T-helper 2 cell treated with Interferon-gamma antibody and Interleukin-4, amounts not matched to agents 5 μg/mL and 100 μg/mL, for 36 hours (primary cell): Measurements from ENCODE around the gene COL27A1.
A peak's percentile ranks its signal among the peaks of the same experiment; 100 is the strongest.
"Not testable (repeated sequence)": the region's sequence is repeated elsewhere in the genome, so short reads cannot be mapped to it uniquely, and the experiment has no call there.

ENCODE experiments used
- DNase-seq: peaks from one replicate; pipeline ENCODE4 v3.0.0; 2021; ENCODE audit warnings: low spot score
- H3K27ac Mint-ChIP-seq: one replicate; pipeline ENCODE4 v1.8.0; 2021; ENCODE audit warnings: mild to moderate bottlenecking, mixed read lengths
- H3K27me3 Mint-ChIP-seq: one replicate; pipeline ENCODE4 v1.8.0; 2021; ENCODE audit warnings: low read depth, mixed read lengths
- H3K36me3 Mint-ChIP-seq: one replicate; pipeline ENCODE4 v1.8.0; 2021; ENCODE audit warnings: low read depth, mixed read lengths
- H3K4me1 Mint-ChIP-seq: one replicate; pipeline ENCODE4 v1.8.0; 2021; ENCODE audit warnings: low read depth, mixed read lengths
- H3K4me3 Mint-ChIP-seq: one replicate; pipeline ENCODE4 v1.8.0; 2022; ENCODE audit warnings: mild to moderate bottlenecking, moderate library complexity, mixed read lengths
- H3K9me3 Mint-ChIP-seq: one replicate; pipeline ENCODE4 v1.8.0; 2021; ENCODE audit warnings: mixed read lengths

Gene COL27A1

DNA sequence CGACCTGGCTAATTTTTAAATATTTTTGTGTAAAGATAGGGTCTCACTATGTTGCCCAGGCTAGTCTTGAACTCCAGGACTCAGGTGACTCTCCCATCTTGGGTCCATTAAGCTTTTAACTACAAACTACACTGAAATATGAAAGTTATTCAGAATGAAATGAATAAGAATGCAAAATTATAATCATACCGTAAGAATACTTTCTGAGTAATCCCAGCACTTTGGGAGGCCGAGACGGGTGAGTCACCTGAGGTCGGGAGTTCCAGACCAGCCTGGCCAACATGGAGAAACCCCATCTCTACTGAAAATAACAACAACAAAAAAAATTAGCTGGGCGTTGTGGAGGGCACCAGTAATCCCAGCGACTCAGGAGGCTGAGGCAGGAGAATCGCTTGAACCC lies 166.4 kb downstream of the COL27A1 start:
- DNase-seq, result peak; percentile 30
- Mint-ChIP-seq H3K9me3 (no peaks in the 10 kb centered on the region), H3K4me3 (no peak overlapping the region), H3K4me1 (peaks cover 5% of the 10 kb centered on the region), H3K27me3 (no peaks in the 10 kb centered on the region), H3K27ac (no peak overlapping the region), H3K36me3 (no peaks in the 10 kb centered on the region)

- not testable (repeated sequence) for H3K27ac Mint-ChIP-seq, DNase-seq, H3K27me3 Mint-ChIP-seq, H3K9me3 Mint-ChIP-seq, H3K4me1 Mint-ChIP-seq, H3K4me3 Mint-ChIP-seq, H3K36me3 Mint-ChIP-seq
These were observed 167.0 kb downstream of the COL27A1 start for GRCh38 chr9:114322160-114322818.

DNA sequence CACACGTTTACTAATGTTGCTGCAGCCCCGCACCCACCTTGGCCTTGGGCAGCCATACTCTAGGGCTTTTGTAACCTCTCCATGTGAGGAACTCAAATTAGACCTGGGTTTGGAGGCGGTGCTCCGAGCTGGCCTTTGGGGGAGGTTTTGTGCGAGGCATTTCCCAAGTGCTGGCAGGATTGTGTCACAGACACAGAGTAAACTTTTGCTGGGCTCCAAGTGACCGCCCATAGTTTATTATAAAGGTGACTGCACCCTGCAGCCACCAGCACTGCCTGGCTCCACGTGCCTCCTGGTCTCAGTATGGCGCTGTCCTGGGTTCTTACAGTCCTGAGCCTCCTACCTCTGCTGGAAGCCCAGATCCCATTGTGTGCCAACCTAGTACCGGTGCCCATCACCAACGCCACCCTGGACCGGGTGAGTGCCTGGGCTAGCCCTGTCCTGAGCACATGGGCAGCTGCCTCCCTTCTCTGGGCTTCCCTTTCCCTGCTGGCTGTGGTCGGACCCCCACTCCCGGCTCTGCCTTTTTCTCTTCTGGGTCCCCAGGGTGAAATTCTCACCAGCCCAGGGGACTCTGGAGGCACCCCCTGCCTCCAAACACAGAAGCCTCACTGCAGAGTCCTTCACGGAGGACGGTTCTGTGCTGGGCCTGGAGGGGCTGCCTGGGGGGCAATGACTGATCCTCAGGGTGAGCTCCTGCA lies 167.6 kb downstream of the COL27A1 start, which contains the start of gene ORM1:
Gene ORM1 (plus strand): TSS at position 268 of the 701 bp plus-strand sequence. CDS start 36 bp downstream, at position 304.
- H3K27me3 Mint-ChIP-seq, DNase-seq, H3K9me3 Mint-ChIP-seq, H3K4me3 Mint-ChIP-seq, H3K4me1 Mint-ChIP-seq, H3K27ac Mint-ChIP-seq, H3K36me3 Mint-ChIP-seq: not testable (repeated sequence)

GRCh38 chr9:114323849-114324248 lies 168.5 kb downstream of the COL27A1 start:
- H3K27ac Mint-ChIP-seq, H3K36me3 Mint-ChIP-seq, DNase-seq, H3K27me3 Mint-ChIP-seq, H3K4me1 Mint-ChIP-seq, H3K9me3 Mint-ChIP-seq, H3K4me3 Mint-ChIP-seq: not testable (repeated sequence)

- H3K36me3 Mint-ChIP-seq, result no peaks in the 10 kb centered on the region
- no peaks in the 10 kb centered on the region for H3K4me1 Mint-ChIP-seq
- no peak for DNase-seq
- no peak overlapping the region for H3K4me3 Mint-ChIP-seq
- no peaks in the 10 kb centered on the region for H3K27me3 Mint-ChIP-seq
- no peak overlapping the region for H3K27ac Mint-ChIP-seq
- no peaks in the 10 kb centered on the region for H3K9me3 Mint-ChIP-seq
These were observed 169.2 kb downstream of the COL27A1 start for GRCh38 chr9:114324492-114324891.

DNA sequence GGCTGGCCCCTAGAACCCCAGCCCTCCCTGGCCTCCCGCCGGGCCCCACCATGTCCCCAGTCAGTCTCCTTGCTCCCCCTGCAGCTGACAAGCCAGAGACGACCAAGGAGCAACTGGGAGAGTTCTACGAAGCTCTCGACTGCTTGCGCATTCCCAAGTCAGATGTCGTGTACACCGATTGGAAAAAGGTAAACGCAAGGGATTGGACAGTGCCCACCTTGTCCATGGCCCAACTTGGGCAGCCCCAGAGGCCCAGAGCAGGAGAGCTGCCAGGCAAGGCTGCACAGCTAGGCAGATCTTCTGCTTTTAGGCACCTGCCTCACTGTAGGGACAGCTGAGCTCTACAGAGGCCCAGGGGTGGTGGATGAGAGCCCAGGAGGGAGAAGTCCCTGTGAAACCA lies 169.6 kb downstream of the COL27A1 start:
- H3K27me3 Mint-ChIP-seq, DNase-seq, H3K36me3 Mint-ChIP-seq, H3K27ac Mint-ChIP-seq, H3K9me3 Mint-ChIP-seq, H3K4me3 Mint-ChIP-seq, H3K4me1 Mint-ChIP-seq: not testable (repeated sequence)

DNA sequence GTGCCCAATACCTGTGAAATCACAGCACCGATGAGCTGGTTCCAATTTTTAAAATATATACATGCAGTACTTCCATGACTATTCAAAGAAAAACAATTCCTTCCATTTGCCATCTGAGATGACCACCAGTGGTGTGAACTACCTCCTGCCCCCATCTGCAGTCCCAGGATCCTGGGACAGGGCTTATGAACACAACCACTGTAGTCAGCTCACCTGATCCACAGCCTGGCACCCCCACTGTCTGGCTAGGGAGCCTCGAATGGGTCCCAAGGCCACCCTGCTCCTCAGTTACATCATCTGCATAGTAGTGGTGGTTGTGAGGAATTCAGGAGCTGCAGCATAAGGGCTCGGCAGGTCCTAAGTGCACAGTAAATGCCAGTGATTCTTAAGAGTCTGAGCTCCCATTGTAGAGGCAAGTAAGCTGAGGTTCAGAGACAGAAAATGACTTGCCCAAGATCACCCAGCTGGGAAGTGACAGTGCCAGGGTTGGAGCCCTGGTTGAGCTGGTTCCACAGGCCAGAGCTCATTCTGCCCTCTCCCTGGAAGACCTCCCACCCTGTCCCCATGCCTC lies 170.4 kb downstream of the COL27A1 start:
- not testable (repeated sequence) for H3K4me1 Mint-ChIP-seq, H3K36me3 Mint-ChIP-seq, H3K27ac Mint-ChIP-seq, DNase-seq, H3K9me3 Mint-ChIP-seq, H3K4me3 Mint-ChIP-seq, H3K27me3 Mint-ChIP-seq

GRCh38 chr9:114327749-114328148 lies 172.4 kb downstream of the COL27A1 start:
- Mint-ChIP-seq H3K9me3 (no peaks in the 10 kb centered on the region), H3K4me1 (peaks cover 2% of the 10 kb centered on the region), H3K36me3 (no peaks in the 10 kb centered on the region), H3K27me3 (no peaks in the 10 kb centered on the region), H3K4me3 (no peak overlapping the region), H3K27ac (no peak overlapping the region)
- no peak for DNase-seq

- H3K27me3 Mint-ChIP-seq, H3K36me3 Mint-ChIP-seq, DNase-seq, H3K4me1 Mint-ChIP-seq, H3K27ac Mint-ChIP-seq, H3K4me3 Mint-ChIP-seq, H3K9me3 Mint-ChIP-seq: not testable (repeated sequence)
These were observed 173.1 kb downstream of the COL27A1 start for GRCh38 chr9:114328357-114328820.

DNA sequence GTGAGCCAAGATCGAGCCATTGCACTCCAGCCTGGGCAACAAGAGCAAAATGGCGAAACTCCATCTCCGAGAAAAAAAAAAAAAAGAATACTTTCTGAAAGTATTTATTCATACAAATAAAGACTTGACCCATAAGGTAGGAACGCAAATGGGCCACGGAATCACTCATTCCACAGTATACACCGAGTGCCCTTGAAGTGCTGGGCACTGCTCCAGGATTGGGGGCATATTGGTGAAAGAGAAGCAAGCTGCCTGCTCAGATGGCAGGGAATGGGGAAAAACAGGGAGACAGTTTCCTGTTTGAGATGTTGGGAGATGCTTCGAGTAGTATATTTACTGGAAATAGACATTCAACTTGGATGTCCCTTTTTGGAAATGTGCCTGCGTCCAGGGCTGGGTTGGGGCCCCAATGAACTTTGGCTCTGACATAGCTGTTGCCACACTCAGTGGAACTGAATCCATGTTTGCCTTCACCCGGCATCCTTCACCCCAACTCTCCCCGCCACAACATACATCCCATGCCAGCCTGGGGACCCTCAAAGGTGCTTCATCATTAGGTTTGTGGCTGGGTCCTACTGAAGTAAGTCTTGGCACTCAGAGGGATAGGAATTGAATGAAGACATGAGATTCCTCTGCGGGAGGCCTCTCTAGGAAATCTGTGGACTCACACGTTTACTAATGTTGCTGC lies 173.7 kb downstream of the COL27A1 start:
- not testable (repeated sequence) for H3K36me3 Mint-ChIP-seq, H3K4me3 Mint-ChIP-seq, H3K4me1 Mint-ChIP-seq, H3K9me3 Mint-ChIP-seq, H3K27ac Mint-ChIP-seq, H3K27me3 Mint-ChIP-seq, DNase-seq

DNA sequence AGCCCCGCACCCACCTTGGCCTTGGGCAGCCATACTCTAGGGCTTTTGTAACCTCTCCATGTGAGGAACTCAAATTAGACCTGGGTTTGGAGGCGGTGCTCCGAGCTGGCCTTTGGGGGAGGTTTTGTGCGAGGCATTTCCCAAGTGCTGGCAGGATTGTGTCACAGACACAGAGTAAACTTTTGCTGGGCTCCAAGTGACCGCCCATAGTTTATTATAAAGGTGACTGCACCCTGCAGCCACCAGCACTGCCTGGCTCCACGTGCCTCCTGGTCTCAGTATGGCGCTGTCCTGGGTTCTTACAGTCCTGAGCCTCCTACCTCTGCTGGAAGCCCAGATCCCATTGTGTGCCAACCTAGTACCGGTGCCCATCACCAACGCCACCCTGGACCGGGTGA lies 174.3 kb downstream of the COL27A1 start, which contains the start of gene ORM2:
Gene ORM2 (plus strand): TSS at position 245 of the 398 bp plus-strand sequence. CDS start 36 bp downstream, at position 281.
- H3K9me3 Mint-ChIP-seq, H3K4me1 Mint-ChIP-seq, DNase-seq, H3K36me3 Mint-ChIP-seq, H3K4me3 Mint-ChIP-seq, H3K27me3 Mint-ChIP-seq: not testable (repeated sequence)
- H3K27ac Mint-ChIP-seq, result peak within 1 kb of the TSS; percentile 14

DNA sequence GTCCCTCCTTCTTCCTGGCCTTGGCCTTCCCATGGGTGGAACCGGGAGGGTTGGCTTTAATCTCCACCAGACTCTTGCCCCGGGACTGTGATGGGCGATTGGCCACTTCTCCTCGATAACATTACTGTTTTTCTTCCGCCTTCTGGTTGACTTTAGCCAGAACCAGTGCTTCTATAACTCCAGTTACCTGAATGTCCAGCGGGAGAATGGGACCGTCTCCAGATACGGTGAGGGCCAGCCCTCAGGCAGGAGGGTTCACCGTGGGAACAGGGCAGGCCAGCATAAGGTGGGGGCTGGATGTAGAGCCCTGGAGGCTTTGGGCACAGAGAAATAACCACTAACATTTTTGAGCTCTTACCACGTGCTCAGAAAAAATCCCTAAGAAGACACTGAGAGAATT lies 175.3 kb downstream of the COL27A1 start:
- peaks cover 4% of the 10 kb centered on the region for H3K9me3 Mint-ChIP-seq
- H3K27ac Mint-ChIP-seq, result peak overlapping the region; percentile 14
- H3K27me3 Mint-ChIP-seq, result no peaks in the 10 kb centered on the region
- no peak overlapping the region for H3K4me3 Mint-ChIP-seq
- peaks cover 4% of the 10 kb centered on the region for H3K4me1 Mint-ChIP-seq
- no peak for DNase-seq
- H3K36me3 Mint-ChIP-seq, result peaks cover 13% of the 10 kb centered on the region

DNA sequence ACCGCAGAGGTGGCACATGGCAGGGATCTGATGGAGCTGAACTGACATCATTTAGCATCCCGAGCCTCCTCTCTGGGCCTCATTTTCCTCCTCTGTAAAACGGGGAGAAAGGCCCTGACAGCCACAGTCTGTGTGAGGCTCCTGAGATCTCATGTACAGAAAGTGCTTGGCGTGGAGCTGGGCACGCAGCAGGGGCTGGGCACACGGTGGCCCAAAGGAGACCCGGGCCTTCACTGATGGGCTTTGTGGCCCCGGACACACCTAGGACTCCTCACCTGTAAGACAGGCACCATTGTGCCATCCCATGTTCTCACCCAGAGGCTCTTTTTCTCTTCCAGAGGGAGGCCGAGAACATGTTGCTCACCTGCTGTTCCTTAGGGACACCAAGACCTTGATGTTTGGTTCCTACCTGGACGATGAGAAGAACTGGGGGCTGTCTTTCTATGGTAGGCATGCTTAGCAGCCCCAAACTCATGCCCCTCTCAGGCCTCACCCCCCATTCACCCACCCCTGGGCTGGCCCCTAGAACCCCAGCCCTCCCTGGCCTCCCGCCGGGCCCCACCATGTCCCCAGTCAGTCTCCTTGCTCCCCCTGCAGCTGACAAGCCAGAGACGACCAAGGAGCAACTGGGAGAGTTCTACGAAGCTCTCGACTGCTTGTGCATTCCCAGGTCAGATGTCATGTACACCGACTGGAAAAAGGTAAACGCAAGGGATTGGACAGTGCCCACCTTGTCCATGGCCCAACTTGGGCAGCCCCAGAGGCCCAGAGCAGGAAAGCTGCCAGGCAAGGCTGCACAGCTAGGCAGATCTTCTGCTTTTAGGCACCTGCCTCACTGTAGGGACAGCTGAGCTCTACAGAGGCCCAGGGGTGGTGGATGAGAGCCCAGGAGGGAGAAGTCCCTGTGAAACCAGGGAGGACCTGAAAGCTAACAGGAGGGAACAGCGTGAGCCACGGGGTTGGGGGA lies 176.2 kb downstream of the COL27A1 start:
- not testable (repeated sequence) for DNase-seq, H3K4me3 Mint-ChIP-seq, H3K27ac Mint-ChIP-seq, H3K4me1 Mint-ChIP-seq, H3K9me3 Mint-ChIP-seq, H3K27me3 Mint-ChIP-seq
- peaks cover 22% of the 10 kb centered on the region for H3K36me3 Mint-ChIP-seq
